ENCODE results near the gene SRGAP1.

DNA sequence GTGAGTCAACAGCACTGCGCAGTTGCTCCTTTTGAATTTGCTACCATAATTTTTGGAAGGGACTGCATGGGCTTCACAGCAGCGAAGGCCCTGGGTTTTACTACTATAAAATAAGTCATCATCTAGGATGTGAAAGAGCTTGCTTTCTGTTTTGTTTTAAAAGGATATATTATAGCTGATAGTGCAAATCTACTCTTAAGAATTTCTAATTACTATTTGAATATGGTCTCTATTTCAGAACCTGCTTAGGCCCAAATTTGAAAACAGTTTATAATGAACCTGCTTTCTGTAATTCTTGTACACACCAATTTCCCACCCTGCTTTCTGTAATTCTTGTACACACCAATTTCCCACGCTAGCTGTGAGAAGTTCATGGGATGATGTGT, 73.0 kb downstream of the SRGAP1 start:
- TF ChIP-seq HIVEP1 (CRISPR knock-in tag; IDR thresholded peaks at IDR 0.05), result no peak
- TF ChIP-seq TBP (CRISPR knock-in tag; IDR thresholded peaks at IDR 0.05), result no peak
- TF ChIP-seq POLR2A (IDR thresholded peaks at IDR 0.05; ENCODE audit: insufficient read depth in 1 of 2, low read depth in 2 of 2, low read length in 2 of 2), result no peak
- no peak for TF ChIP-seq FOXM1 (CRISPR knock-in tag; IDR thresholded peaks at IDR 0.05)
- TF ChIP-seq STAT5B (CRISPR knock-in tag; IDR thresholded peaks at IDR 0.05), result no peak
- no peak for TF ChIP-seq SMARCC2 (IDR thresholded peaks at IDR 0.05)
- TF ChIP-seq, protein P1, sequence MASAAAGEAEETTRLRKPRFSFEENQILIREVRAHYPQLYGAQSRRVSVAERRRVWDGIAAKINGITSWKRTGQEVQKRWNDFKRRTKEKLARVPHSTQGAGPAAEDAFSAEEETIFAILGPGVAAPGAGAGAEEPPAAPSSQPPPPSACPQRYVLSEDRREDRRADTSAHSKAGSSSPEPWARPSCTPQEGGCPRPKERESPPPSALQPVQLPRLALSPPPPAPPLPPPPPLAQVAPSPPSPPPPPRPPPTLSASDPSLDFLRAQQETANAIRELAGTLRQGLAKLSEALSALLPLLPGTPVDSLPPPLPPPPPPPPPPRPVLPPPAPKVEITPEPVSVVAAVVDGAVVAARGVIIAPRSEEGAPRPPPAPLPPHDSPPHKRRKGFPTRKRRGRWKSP (CRISPR knock-in tag; IDR thresholded peaks at IDR 0.05), result no peak
- TF ChIP-seq, protein P2, sequence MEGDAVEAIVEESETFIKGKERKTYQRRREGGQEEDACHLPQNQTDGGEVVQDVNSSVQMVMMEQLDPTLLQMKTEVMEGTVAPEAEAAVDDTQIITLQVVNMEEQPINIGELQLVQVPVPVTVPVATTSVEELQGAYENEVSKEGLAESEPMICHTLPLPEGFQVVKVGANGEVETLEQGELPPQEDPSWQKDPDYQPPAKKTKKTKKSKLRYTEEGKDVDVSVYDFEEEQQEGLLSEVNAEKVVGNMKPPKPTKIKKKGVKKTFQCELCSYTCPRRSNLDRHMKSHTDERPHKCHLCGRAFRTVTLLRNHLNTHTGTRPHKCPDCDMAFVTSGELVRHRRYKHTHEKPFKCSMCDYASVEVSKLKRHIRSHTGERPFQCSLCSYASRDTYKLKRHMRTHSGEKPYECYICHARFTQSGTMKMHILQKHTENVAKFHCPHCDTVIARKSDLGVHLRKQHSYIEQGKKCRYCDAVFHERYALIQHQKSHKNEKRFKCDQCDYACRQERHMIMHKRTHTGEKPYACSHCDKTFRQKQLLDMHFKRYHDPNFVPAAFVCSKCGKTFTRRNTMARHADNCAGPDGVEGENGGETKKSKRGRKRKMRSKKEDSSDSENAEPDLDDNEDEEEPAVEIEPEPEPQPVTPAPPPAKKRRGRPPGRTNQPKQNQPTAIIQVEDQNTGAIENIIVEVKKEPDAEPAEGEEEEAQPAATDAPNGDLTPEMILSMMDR (CRISPR knock-in tag; IDR thresholded peaks at IDR 0.05), result no peak
- TF ChIP-seq ZNF350 (CRISPR knock-in tag; IDR thresholded peaks at IDR 0.05; ENCODE audit: borderline replicate concordance, low read depth), result no peak
- TF ChIP-seq ZNF780A (CRISPR knock-in tag; IDR thresholded peaks at IDR 0.05), result no peak
- TF ChIP-seq KLF15 (CRISPR knock-in tag; IDR thresholded peaks at IDR 0.05; ENCODE audit: borderline replicate concordance), result no peak
- no peak for TF ChIP-seq ZNF24 (IDR thresholded peaks at IDR 0.05)
- TF ChIP-seq ZBTB38 (CRISPR knock-in tag; IDR thresholded peaks at IDR 0.05), result no peak
- TF ChIP-seq MXI1 (IDR thresholded peaks at IDR 0.05; ENCODE audit: borderline replicate concordance, low read depth, low read length), result no peak
